CD4-positive, alpha-beta T cell treated with Interleukin-15 for 1 hour (primary cell): ENCODE results near the gene AKAP13.
A peak's percentile ranks its signal among the peaks of the same experiment; 100 is the strongest.
"Not testable (repeated sequence)": the region's sequence is repeated elsewhere in the genome, so short reads cannot be mapped to it uniquely, and the experiment has no call there.

Experiments used
- DNase-seq: peaks from one replicate; pipeline ENCODE4 v3.0.0-alpha.2; 2020

AKAP13 gene

DNA sequence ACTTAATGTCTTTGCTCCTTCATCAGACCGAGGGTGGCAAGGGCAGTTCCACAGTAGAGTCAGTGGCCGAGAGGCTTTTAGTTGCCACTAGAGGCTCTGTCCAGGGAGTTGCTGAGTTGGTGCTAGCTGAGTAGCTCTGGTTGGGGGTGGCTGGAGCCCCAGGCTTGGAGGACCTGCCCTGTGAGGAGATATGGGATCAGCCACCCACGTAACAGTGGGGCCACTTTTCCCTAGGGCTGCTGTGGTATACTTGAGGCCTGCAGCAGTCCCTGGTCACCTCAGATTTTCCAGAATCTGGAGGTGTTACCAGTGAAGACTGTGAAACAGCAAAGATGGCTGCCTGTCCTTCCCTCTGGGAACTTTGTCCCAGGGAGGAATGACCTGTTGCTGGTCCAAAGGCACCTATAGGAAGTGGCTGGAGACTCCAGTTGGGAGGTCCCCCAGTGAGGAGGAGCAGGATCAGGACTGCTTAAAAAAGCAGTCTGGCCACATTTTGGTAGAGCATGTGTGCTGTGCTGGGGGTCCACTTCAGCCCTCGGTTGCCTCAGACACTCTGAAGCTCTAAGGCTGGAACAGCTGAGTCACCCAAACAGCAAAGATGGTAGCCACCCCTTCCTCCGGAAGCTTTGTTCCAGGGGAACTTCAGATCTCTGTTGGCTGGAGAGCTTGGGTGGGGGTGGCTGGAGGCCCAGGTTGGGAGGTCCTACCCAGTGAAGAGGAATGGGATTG is 72.9 kb downstream of the AKAP13 start:
- no peak for DNase-seq

DNA sequence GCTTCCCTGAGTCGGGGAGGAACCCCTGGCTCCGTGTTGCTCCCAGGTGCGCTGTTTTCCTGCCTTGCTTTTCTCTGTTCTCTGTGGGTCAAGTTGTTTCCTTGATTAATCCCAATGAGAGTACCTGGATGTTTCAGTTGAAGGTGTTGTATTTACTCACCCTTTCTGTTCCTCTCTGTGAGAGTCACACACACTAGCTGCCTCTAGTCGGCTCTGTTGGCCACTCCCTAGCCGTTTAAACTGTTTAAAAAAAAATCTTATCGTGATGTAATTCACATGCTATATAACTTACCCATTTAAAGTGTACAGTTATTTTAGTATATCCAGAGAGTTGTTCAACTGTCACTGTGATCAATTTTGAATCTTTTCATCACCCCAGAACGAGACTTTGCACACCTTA is 74.0 kb downstream of the AKAP13 start:
- DNase-seq, result no peak

DNA sequence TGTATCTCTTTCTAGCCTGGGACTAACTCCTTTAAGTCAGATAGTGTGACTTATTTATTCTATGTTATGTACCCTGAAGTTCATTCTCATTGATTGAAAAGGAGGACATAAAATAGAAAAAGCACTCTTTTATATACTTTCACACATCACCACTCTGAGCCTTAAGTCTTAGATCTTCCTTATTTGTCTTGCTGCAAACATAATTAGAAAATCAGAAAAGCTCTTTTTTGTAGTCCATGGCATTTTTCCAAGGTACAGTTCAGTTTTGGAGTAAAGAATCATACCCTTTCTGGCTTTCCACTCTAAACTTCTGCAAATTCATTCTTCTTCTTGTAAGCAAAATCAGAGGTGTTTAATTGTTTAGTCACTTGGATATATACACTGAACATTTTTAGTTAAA is 75.5 kb downstream of the AKAP13 start:
- DNase-seq, result no peak

DNA sequence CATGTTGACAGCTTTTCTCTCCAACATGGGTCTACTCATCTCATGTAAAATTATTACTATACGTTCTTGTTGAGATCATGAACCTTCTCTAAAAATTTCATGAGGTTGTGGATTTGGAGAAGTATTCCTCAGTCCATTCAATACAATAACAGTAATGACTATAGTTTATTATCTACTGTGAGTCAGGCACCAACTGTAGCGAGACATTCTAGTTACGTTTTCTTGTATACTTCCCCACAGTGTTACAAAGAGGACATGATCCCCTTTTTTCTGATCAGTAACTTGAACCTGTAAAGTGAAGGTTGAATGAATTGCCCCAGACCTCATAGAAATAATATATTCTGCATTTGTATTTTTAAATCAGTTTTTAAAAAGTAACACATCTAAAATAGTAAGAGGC is 76.4 kb downstream of the AKAP13 start:
- no peak for DNase-seq

DNA sequence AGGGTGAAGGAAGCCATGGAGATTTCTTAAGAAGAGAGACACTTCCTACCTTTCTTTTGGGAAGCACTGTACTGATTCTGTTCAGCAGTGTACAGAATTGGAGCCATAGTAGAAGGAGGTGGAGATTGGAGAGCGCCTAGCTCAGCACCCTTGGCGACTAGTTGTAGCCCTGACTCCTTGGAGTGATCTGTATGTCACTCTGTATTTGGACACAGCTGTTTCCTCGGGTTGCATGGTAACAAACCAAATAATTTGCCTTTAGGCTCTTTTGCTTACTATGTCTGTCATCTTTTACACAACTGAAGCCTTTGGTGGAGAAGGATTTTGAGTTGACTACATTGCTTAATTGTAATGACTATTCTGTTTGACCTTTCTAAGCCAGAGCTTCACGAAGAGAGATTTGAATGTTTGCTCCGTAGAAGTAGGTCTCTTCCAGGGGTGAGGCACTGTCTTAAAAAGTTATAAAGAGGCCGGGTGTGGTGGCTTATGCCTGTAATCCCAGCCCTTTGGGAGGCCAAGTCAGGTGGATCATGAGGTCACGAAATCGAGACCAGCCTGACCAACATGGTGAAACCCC is 77.1 kb downstream of the AKAP13 start:
- peak; percentile 27 for DNase-seq

DNA sequence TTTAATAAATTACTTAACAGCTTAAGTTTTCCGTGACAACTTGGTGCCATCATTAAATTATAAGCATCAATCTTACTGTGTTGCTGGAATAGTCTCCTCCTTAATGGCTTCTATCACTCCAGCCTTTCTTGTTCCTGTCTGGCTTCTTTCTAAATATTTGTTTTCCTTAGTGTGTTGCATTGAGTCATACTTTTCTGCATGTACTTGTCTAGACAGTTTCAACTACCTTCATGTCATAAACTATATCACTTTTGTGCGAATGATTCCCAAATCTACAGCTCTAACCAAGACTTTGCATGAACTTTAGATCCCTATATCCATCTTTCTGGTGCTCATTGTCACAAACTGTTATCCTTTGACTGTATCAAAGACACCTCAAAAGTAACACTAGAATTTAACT is 78.4 kb downstream of the AKAP13 start:
- no peak for DNase-seq

DNA sequence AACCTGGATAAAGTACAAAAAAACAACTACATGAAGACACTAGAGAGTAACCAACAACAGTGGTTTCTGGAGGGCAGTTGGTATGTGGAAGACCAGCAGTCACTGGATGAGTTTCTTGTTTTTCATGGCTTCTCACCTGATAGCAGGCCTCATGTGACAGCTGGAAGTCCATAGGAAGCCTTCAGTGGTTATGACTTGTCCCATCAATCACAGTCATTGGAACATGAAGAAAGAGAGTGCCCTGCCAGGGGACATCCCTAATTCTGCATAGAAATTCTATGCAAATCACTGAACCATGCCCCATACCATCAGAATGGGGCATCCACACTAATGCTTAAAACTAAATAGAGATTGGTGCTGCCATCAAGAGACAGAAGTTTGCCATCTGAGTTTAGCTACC is 81.6 kb downstream of the AKAP13 start:
- no peak for DNase-seq

DNA sequence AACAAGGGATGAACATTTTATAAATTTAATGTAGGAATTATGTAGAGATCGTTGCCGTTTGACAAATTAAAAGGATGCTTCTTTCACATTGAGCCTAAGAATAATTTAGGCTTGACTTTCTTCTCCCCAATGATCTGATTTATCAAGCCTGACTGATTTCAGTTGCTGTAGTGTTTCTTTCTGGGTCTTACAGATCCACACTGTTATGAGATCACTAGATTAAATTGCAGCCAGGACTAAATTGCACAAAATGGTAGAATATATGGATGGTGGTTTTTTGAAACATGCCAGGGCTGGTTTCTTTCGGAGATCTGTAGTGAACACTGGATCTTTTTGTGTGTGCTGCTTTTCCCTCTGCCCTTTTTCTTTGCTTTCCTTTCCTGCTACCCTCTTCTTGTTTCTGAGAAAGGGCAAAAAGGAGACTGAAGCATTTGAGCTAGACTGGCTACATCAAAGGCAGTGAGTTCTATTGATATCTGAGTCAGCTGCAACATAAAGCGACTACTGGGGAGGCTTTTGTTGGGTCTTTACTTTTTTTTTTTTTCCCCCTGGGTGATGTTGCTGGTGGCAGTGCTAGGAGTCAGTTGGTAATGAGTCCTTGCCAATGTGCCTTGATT is 83.0 kb downstream of the AKAP13 start:
- DNase-seq, result no peak

DNA sequence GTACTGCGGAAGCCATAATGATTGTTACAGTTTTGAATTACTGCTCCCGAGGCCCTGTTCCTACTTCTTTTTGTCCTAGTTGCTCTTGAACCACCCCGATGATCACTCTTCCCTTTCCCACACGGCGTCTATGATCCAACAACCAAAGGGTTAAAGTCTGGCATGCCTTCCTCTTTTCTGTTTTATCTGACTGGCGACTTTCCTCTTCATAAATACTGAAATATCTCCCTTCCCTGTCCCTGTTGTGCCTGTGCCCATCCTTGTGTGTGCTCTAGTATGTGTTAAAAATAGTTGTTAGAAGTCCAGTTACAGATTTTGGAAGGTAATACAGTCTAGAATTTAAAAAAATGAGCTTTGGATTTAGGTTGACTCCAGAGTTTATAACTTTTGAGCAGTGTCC is 83.6 kb downstream of the AKAP13 start:
- no peak for DNase-seq

DNA sequence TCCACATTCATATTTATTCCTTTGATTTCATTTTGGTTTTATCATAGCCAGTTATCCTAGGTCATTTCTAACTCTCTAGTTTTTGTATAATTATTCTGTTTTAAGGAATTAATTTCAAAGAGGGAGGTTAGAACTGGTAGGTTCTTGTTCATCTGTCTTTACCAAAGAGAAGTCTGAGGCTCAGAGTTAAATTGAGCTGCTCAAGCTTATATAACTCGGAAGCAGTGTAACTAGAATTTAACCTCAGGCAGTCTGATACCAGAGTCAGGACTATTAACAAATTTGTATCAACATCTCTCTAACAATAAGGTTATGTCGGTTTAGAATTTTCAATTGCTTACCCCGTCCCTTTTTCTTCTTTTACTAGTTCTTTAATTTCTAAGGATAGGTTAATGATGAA is 84.1 kb downstream of the AKAP13 start:
- DNase-seq, result no peak

DNA sequence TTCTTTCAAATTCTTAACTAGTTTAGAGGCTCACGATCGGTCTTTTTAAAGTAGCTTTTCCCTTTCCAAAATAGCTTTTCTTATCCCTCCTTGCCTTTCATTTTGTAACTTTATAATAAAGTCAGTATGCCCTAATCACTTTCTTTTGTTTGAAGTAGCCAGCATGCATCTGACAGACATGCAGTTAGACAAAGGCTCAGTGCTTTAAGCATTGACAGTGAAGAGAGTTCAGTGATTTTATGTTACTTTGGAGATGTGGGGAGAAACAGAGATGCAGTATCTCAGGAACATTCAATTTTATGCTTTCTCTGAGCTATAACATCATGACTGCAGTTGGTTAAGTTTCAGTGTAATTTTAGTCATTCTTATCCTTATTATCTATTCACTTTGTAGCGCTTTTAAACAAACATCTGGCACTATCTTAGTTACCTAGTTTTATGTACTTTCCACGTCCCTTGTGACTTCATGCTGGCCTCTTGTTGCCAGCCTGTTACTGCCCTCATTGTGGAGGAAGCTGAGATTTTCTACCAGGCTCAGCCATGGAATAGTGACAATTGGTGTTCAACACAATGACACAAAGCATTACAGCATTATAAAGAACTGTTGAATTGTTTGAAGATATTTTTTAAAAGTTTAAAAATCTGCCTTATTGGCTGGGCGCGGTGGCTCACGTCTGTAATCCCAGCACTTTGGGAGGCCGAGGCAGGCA is 90.3 kb downstream of the AKAP13 start:
- no peak for DNase-seq

DNA sequence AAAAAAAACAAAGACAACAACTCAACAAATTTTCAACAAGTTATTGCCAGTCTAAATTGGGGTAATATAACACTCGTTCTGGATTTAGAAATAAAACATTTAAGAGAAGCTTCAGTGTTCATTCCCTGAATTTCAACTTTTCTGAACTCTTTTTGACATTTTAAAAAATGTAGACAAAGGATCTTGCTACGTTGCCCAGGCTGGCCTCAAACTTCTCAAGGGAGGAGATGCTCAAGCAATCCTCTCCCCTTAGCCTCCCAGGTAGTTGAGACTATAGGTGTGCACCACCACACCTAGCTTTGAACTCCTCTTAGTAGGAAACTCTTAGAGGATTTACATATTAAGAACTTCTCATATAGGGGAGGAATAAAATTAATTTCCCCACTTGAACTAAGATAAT is 91.9 kb downstream of the AKAP13 start:
- no peak for DNase-seq

DNA sequence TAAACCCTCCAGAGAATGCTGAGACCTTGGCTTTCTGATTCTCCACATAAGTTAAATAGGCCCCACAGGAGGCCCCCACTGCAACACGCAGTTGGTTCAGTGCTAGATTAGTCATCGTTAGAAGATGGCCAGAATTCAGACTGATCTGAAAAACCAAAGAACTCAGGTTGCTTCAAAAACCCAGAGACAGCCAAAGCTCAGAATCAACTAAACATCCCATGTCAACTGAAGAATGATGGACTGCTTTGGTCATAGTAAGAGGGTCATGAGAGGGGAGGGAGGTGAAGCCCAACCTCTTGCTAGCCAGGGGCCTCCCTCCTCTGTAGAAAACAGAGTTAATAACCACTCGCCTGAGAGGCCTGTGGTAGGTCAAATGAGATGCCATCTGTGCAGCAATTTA is 93.1 kb downstream of the AKAP13 start:
- no peak for DNase-seq

DNA sequence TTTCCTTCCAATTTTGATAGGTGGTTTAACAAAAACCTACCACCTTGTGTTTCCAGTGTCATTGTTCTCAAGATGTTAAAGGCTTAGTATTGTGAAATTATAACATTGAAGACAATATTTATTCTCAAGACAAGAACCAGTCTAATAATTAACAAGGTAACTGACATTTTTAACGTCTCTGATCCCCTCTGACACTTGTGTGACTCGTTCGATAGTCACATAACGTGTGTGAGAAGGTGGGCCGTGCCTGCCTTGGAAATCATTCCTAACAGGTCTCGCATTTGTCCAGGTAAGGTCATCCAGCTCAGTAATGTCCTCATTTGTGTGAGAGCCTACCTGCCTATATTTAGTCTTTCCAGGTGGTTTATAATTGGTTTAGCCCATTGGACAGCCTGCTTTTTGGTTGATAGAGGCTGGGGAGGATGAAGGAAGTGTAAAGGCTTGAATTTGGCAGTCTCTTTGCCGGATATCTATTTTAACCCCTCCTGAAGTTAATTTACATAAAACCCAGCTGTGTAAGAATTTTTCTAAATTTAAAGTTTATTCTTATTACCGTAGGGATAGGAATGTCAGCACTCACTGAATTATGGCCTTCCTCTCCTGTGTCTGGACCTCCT is 94.4 kb downstream of the AKAP13 start:
- DNase-seq, result no peak

DNA sequence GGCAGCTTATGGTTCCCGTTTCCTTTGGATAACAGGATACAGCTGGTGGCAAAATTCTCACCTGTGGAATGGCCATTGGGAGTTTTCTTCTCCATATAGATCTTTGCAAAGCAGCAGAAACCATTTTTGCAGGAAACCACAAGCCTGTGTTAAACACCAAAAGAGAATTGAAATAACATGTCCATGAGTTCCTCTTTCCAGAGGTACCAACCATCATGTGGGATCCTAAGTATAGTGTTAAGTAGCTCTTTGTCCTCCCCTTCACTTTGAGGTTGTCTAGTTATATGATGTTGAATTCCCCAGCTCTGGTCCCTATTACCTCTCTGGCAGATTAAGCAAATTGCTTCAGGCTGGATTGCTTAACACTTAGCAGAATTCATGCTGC is 94.9 kb downstream of the AKAP13 start:
- DNase-seq, result no peak

DNA sequence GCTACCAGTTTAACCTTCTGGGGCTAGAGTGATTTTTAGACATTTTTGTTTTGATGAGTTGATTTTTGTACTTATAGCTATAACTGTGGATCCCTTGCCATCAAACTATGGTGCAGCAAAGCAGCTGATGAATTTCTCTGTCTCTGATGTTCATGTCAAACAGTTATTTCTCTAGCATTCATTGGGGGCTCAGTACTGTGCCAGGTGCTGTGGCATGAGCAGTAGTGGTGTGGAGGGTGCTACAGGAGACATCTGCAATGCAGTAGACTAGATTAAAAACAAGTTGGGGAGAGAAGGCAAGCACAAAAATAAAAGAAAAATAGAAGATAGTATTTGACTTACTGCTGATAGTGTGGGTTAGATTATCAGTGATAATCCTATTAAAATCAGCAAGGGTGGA is 95.3 kb downstream of the AKAP13 start:
- no peak for DNase-seq

DNA sequence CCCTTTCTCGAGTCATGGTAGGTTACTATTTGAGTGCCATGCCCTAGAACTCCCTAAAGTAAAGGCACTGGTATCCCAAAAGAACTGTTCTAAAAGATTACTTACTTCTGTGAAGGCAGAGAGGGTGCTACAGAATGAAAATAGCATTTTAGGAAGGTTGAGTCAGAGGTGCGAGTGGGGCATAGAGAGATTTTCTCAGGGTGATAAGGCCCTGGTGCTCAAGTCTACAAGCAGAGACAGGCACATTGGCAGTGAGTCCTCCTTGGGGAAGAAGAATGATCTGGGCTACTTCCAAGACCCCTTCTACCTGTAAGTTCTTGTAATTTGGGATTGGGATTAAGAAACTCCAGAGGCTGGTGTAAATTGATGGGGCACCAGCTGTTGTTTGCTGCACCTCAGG is 96.7 kb downstream of the AKAP13 start:
- no peak for DNase-seq

DNA sequence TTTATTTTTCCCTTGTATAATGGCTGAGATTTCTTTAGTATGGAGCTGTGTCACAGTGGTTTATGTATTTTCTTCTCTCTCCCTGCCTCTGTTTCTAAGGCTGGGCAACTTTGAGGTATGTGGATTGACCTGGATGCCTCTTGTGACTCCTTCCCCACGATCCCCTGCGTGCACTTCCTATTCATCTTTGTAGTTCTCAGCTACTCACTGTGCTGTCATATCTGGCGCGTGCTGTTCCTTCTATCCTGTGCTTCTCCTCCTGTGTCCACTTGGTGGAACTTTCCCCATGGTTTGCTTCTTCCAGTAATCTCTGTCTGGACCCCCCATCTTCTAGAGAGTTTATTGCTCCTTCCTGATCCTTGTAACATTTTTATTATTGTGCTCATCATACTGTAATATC is 97.3 kb downstream of the AKAP13 start:
- no peak for DNase-seq

DNA sequence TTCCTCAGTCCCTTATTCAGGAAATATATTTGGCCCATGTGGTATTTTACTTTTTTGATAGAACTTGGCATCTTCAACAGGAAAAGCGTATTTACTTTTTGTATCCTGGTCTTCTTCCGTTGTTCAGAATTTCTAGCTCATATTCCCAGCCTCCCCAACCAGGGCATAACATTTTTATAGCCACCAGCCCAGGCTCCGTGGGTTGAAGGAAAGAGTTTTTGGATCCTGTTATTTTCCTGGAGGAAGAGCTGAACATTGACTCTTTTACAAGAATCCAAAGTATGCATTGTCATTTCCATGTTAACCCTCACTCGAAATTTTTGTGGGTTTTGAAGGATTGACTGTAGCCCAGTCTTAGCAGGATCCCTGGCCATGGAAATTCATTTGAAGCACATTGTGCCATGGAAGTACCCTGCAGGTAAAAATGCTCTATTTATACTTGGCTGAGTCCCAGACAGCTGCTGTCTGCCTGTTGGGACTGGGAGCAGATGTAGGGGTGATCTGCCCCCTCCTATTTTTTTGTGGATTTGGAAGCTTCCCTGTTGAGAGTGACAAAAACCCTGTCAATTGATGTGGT is 98.8 kb downstream of the AKAP13 start:
- no peak for DNase-seq

DNA sequence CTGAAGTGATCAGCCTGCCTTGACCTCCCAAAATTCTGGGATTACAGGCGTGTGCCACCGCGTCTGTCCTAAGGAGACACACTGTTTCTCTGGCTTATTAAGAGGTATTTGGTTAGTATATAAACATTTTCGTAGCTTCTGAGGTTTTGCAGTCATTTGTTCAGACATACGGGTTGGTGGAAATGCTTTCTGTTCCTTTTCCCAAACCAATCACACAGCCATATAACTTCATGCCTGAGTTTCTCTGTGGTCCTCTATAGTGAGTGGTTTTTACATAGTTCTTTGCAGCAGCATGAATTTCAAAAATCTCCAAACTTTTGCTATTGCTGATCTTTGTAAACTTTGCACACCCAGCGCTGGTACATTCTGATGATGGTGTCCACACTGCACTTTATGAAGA is 100.5 kb downstream of the AKAP13 start:
- DNase-seq, result no peak

DNA sequence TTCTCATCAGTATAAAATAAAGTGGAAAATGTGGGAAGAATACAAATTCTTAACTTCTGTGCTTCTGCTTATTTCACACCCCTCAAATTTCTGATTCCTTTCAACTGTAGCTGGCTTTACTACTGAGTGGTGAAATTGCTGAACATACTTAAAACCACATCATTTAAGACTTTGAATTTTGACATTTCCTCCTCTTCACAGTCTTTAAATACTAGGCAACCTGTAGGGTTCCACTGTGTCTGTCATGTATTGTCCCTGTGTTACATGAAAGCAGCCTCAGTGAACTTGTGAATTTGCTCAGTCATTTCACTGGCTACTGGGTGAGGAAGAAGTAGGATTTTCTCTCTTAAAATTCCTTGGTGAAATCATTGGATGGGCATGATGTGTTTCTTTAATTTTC is 101.1 kb downstream of the AKAP13 start:
- DNase-seq, result not testable (repeated sequence)

DNA sequence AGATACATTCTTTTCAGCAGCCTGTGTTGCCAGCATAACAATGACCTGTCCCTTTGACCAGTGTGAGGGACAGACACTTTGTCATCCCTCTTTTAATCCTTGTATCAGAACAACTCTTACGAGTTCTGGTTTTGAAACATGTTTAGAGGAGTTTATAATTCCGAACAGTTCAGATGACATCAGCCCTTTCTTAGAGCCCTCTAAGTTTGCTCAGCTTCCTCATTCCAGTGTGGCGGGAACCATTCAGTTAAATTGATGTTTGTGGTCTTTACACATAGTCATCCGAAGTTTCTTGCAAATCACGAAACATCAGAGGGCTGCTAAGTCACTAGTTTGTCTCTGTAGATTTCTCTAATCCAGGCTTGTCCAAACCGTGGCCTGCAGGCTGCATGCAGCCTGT is 102.5 kb downstream of the AKAP13 start:
- no peak for DNase-seq

DNA sequence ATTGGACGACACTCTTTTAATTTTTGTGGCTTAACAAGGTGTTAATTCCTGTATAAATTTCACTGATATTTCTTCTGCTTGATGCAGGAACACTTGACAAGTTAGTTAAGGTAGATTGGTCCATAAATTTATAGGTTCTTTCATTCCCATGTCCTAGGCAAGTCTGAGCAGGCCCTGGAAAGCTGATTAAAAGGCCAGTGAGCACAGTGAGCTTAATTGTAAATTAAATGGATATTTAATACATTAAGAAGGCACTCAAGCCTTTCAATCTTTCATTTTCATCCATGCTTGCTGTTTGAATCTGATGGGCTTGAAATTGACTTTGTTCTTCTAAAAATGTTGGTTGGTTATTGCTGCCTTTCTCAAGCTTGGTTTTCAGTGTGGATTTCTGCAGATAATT is 103.6 kb downstream of the AKAP13 start:
- DNase-seq, result not testable (repeated sequence)
